ENCODE measurements around the gene CTSO.

- TF ChIP-seq RAD21 (IDR thresholded peaks at IDR 0.05 in 1 of 2, conservative IDR thresholded peaks at IDR 0.05 in 1 of 2; ENCODE audit: low read depth in 2 of 2, low read length in 2 of 2) (no peak), TAF1 (IDR thresholded peaks at IDR 0.05; ENCODE audit: low read depth, low read length) (no peak), EP300 (IDR thresholded peaks at IDR 0.05; ENCODE audit: borderline replicate concordance in 1 of 2, low read depth in 2 of 2, low read length in 2 of 2) (no peak), RNF2 (IDR thresholded peaks at IDR 0.05; ENCODE audit: borderline replicate concordance, low read depth, low read length, missing control alignments, poor library complexity, severe bottlenecking) (no peak)
Observed at GRCh38 chr4:155966731-155967395, 13.2 kb upstream of the CTSO start.
